ENCODE measurements around the gene EIPR1.
A peak's percentile ranks its signal among the peaks of the same experiment; 100 is the strongest.

EIPR1 gene

GRCh38 chr2:3377612-3378432 lies at the start of gene EIPR1:
TSS of gene EIPR1 (minus strand) at chr2:3377818. CDS start at chr2:3377689, 129 bp downstream.
- H3K36me3 ChIP-seq (ENCODE audit: control insufficient read depth, insufficient read depth, low read length), result no peaks in the 10 kb centered on the region
- no peak within 1 kb of the TSS for H3K27ac ChIP-seq (ENCODE audit: low read length)
- no peaks in the 10 kb centered on the region for H3K27me3 ChIP-seq (ENCODE audit: control insufficient read depth, insufficient read depth, low read length)
- H3K4me1 ChIP-seq (ENCODE audit: control insufficient read depth, insufficient read depth, low read length), result no peaks in the 10 kb centered on the region
- peak within 1 kb of the TSS; percentile 98 for H3K4me3 ChIP-seq (ENCODE audit: low read length)
- peak; percentile 93 for DNase-seq (ENCODE audit: low read depth, low spot score)
- H3K9me3 ChIP-seq (ENCODE audit: control insufficient read depth, insufficient read depth, low read length), result no peaks in the 10 kb centered on the region
- no CpG with 5 or more reads among the region's 57 CpGs for WGBS (ENCODE audit: insufficient coverage, insufficient read length)

GRCh38 chr2:3427272-3427671 lies 49.7 kb upstream of the EIPR1 start:
- H3K27me3 ChIP-seq (ENCODE audit: control insufficient read depth, insufficient read depth, low read length), result no peaks in the 10 kb centered on the region
- no peak overlapping the region for H3K4me3 ChIP-seq (ENCODE audit: low read length)
- H3K27ac ChIP-seq (ENCODE audit: low read length), result no peak overlapping the region
- no peak for DNase-seq (ENCODE audit: low read depth, low spot score)
- no CpG with 5 or more reads among the region's 6 CpGs for WGBS (ENCODE audit: insufficient coverage, insufficient read length)
- no peaks in the 10 kb centered on the region for H3K9me3 ChIP-seq (ENCODE audit: control insufficient read depth, insufficient read depth, low read length)
- peaks cover 14% of the 10 kb centered on the region for H3K36me3 ChIP-seq (ENCODE audit: control insufficient read depth, insufficient read depth, low read length)
- H3K4me1 ChIP-seq (ENCODE audit: control insufficient read depth, insufficient read depth, low read length), result no peaks in the 10 kb centered on the region

GRCh38 chr2:3426615-3427014 lies 49.0 kb upstream of the EIPR1 start:
- no CpG with 5 or more reads among the region's 14 CpGs for WGBS (ENCODE audit: insufficient coverage, insufficient read length)
- H3K9me3 ChIP-seq (ENCODE audit: control insufficient read depth, insufficient read depth, low read length), result no peaks in the 10 kb centered on the region
- no peaks in the 10 kb centered on the region for H3K4me1 ChIP-seq (ENCODE audit: control insufficient read depth, insufficient read depth, low read length)
- no peaks in the 10 kb centered on the region for H3K27me3 ChIP-seq (ENCODE audit: control insufficient read depth, insufficient read depth, low read length)
- no peak for DNase-seq (ENCODE audit: low read depth, low spot score)
- H3K36me3 ChIP-seq (ENCODE audit: control insufficient read depth, insufficient read depth, low read length), result peaks cover 14% of the 10 kb centered on the region
- H3K4me3 ChIP-seq (ENCODE audit: low read length), result no peak overlapping the region
- no peak overlapping the region for H3K27ac ChIP-seq (ENCODE audit: low read length)

GRCh38 chr2:3424171-3424795 lies 46.7 kb upstream of the EIPR1 start:
- Histone ChIP-seq H3K27ac (ENCODE audit: low read length) (no peak overlapping the region), H3K9me3 (ENCODE audit: control insufficient read depth, insufficient read depth, low read length) (no peaks in the 10 kb centered on the region), H3K4me1 (ENCODE audit: control insufficient read depth, insufficient read depth, low read length) (no peaks in the 10 kb centered on the region), H3K4me3 (ENCODE audit: low read length) (no peak overlapping the region), H3K36me3 (ENCODE audit: control insufficient read depth, insufficient read depth, low read length) (peaks cover 14% of the 10 kb centered on the region), H3K27me3 (ENCODE audit: control insufficient read depth, insufficient read depth, low read length) (no peaks in the 10 kb centered on the region)
- no peak for DNase-seq (ENCODE audit: low read depth, low spot score)
- no CpG with 5 or more reads among the region's 9 CpGs for WGBS (ENCODE audit: insufficient coverage, insufficient read length)

- Histone ChIP-seq H3K4me1 (ENCODE audit: control insufficient read depth, insufficient read depth, low read length) (no peaks in the 10 kb centered on the region), H3K27ac (ENCODE audit: low read length) (no peak overlapping the region), H3K9me3 (ENCODE audit: control insufficient read depth, insufficient read depth, low read length) (no peaks in the 10 kb centered on the region), H3K36me3 (ENCODE audit: control insufficient read depth, insufficient read depth, low read length) (peaks cover 14% of the 10 kb centered on the region), H3K4me3 (ENCODE audit: low read length) (no peak overlapping the region), H3K27me3 (ENCODE audit: control insufficient read depth, insufficient read depth, low read length) (no peaks in the 10 kb centered on the region)
- no CpG with 5 or more reads among the region's 19 CpGs for WGBS (ENCODE audit: insufficient coverage, insufficient read length)
- peak; percentile 31 for DNase-seq (ENCODE audit: low read depth, low spot score)
Observed at GRCh38 chr2:3423492-3424170, 46.0 kb upstream of the EIPR1 start.

- WGBS (ENCODE audit: insufficient coverage, insufficient read length), result no CpG with 5 or more reads among the region's 16 CpGs
- no peak for DNase-seq (ENCODE audit: low read depth, low spot score)
- H3K9me3 ChIP-seq (ENCODE audit: control insufficient read depth, insufficient read depth, low read length), result no peaks in the 10 kb centered on the region
- H3K27me3 ChIP-seq (ENCODE audit: control insufficient read depth, insufficient read depth, low read length), result no peaks in the 10 kb centered on the region
- H3K4me3 ChIP-seq (ENCODE audit: low read length), result no peak overlapping the region
- no peak overlapping the region for H3K27ac ChIP-seq (ENCODE audit: low read length)
- no peaks in the 10 kb centered on the region for H3K4me1 ChIP-seq (ENCODE audit: control insufficient read depth, insufficient read depth, low read length)
- peaks cover 14% of the 10 kb centered on the region for H3K36me3 ChIP-seq (ENCODE audit: control insufficient read depth, insufficient read depth, low read length)
Observed at GRCh38 chr2:3422161-3422779, 44.7 kb upstream of the EIPR1 start.

- Histone ChIP-seq H3K27ac (ENCODE audit: low read length) (no peak overlapping the region), H3K27me3 (ENCODE audit: control insufficient read depth, insufficient read depth, low read length) (no peaks in the 10 kb centered on the region), H3K9me3 (ENCODE audit: control insufficient read depth, insufficient read depth, low read length) (no peaks in the 10 kb centered on the region), H3K36me3 (ENCODE audit: control insufficient read depth, insufficient read depth, low read length) (peaks cover 13% of the 10 kb centered on the region), H3K4me1 (ENCODE audit: control insufficient read depth, insufficient read depth, low read length) (no peaks in the 10 kb centered on the region), H3K4me3 (ENCODE audit: low read length) (no peak overlapping the region)
- no peak for DNase-seq (ENCODE audit: low read depth, low spot score)
- WGBS (ENCODE audit: insufficient coverage, insufficient read length), result no CpG with 5 or more reads among the region's 19 CpGs
Observed at GRCh38 chr2:3421580-3421979, 44.0 kb upstream of the EIPR1 start.

GRCh38 chr2:3420769-3421397 lies 43.3 kb upstream of the EIPR1 start:
- H3K4me1 ChIP-seq (ENCODE audit: control insufficient read depth, insufficient read depth, low read length), result no peaks in the 10 kb centered on the region
- no peak overlapping the region for H3K27ac ChIP-seq (ENCODE audit: low read length)
- no peak overlapping the region for H3K4me3 ChIP-seq (ENCODE audit: low read length)
- no peaks in the 10 kb centered on the region for H3K9me3 ChIP-seq (ENCODE audit: control insufficient read depth, insufficient read depth, low read length)
- H3K36me3 ChIP-seq (ENCODE audit: control insufficient read depth, insufficient read depth, low read length), result peaks cover 8% of the 10 kb centered on the region
- WGBS (ENCODE audit: insufficient coverage, insufficient read length), result no CpG with 5 or more reads among the region's 14 CpGs
- no peaks in the 10 kb centered on the region for H3K27me3 ChIP-seq (ENCODE audit: control insufficient read depth, insufficient read depth, low read length)
- no peak for DNase-seq (ENCODE audit: low read depth, low spot score)

- no peaks in the 10 kb centered on the region for H3K9me3 ChIP-seq (ENCODE audit: control insufficient read depth, insufficient read depth, low read length)
Observed at GRCh38 chr2:3420076-3420768, 42.6 kb upstream of the EIPR1 start.

More at GRCh38 chr2:3420076-3420768, 42.6 kb upstream of the EIPR1 start:
- DNase-seq (ENCODE audit: low read depth, low spot score), result no peak
- Histone ChIP-seq H3K27ac (ENCODE audit: low read length) (no peak overlapping the region), H3K36me3 (ENCODE audit: control insufficient read depth, insufficient read depth, low read length) (peaks cover 6% of the 10 kb centered on the region), H3K4me1 (ENCODE audit: control insufficient read depth, insufficient read depth, low read length) (no peaks in the 10 kb centered on the region), H3K4me3 (ENCODE audit: low read length) (no peak overlapping the region), H3K27me3 (ENCODE audit: control insufficient read depth, insufficient read depth, low read length) (no peaks in the 10 kb centered on the region)
- WGBS (ENCODE audit: insufficient coverage, insufficient read length), result no CpG with 5 or more reads among the region's 13 CpGs
